HepG2 (cell line): ENCODE results near the gene CLASRP. TPM values are rescaled to one million over a fixed set of nuclear protein-coding genes. Genes with fewer than 3 reads are reported as not detected.

Experiments used
- ATAD3A ChIP-seq: sonication (generic); formaldehyde crosslinking; IDR thresholded peaks from 2 replicates; pipeline ENCODE4 v1.4.0; 2020; ENCODE audit warnings: missing genetic modification reagents
- ETV6 ChIP-seq: sonication (generic); formaldehyde crosslinking; conservative IDR thresholded peaks from 2 replicates; pipeline ENCODE4 v1.4.0; 2020; ENCODE audit warnings: missing genetic modification reagents
- KDM1A ChIP-seq: IDR thresholded peaks from 2 replicates; pipeline ENCODE4 v1.6.1; 2016; ENCODE audit warnings: missing compliant biosample characterization
- MAFF ChIP-seq: IDR thresholded peaks from 2 replicates; pipeline ENCODE4 v1.6.1; 2011; ENCODE audit warnings: low read depth, low read length, improper control_type of control experiment
- MBNL3 ChIP-seq: fragments of 250-450 bp; sonication (Bioruptor Pico); conservative IDR thresholded peaks from 2 replicates; pipeline ENCODE4 v1.8.0; 2022; ENCODE audit warnings: mild to moderate bottlenecking, inconsistent platforms
- MED13 ChIP-seq: sonication (generic); formaldehyde crosslinking; IDR thresholded peaks from 2 replicates; pipeline ENCODE4 v1.5.0; 2020; ENCODE audit warnings: missing genetic modification reagents
- NR2F1 ChIP-seq, 2 experiments: fragments of 450-650 bp in 1 of 2; formaldehyde crosslinking in 1 of 2; IDR thresholded peaks; 2 replicates each; pipeline versions ENCODE4 v1.5.0 to v1.6.1; 2016 to 2020; ENCODE audit warnings: mild to moderate bottlenecking in 1 of 2, missing compliant biosample characterization in 1 of 2, missing genetic modification reagents in 1 of 2, moderate library complexity in 1 of 2
- SIN3B ChIP-seq: fragments of 150-350 bp; IDR thresholded peaks from 2 replicates; pipeline ENCODE4 v1.6.1; 2014; ENCODE audit warnings: low read length
- SMYD3 ChIP-seq: sonication (generic); formaldehyde crosslinking; IDR thresholded peaks from 2 replicates; pipeline ENCODE4 v1.8.1; 2023; ENCODE audit warnings: mild to moderate bottlenecking, missing genetic modification reagents
- SP2 ChIP-seq: sonication (generic); formaldehyde crosslinking; IDR thresholded peaks from 2 replicates; pipeline ENCODE4 v1.5.1; 2020; ENCODE audit warnings: mild to moderate bottlenecking, missing genetic modification reagents
- SP4 ChIP-seq: sonication (generic); formaldehyde crosslinking; IDR thresholded peaks from 2 replicates; pipeline ENCODE4 v1.8.1; 2023; ENCODE audit warnings: mild to moderate bottlenecking, missing genetic modification reagents
- TP53 ChIP-seq: sonication (generic); formaldehyde crosslinking; conservative IDR thresholded peaks from 2 replicates; pipeline ENCODE4 v1.4.0; 2020; ENCODE audit warnings: missing genetic modification reagents
- ZNF10 ChIP-seq: sonication (generic); formaldehyde crosslinking; IDR thresholded peaks from 2 replicates; pipeline ENCODE4 v1.4.0; 2020; ENCODE audit warnings: mild to moderate bottlenecking, low read depth, missing genetic modification reagents, borderline replicate concordance
- ZNF260 ChIP-seq: sonication (generic); formaldehyde crosslinking; IDR thresholded peaks from 2 replicates; pipeline ENCODE4 v1.4.0; 2020; ENCODE audit warnings: missing genetic modification reagents, low read depth, mild to moderate bottlenecking, borderline replicate concordance
- ZNF556 ChIP-seq: sonication (generic); formaldehyde crosslinking; IDR thresholded peaks from 2 replicates; pipeline ENCODE4 v1.4.0; 2020; ENCODE audit warnings: mild to moderate bottlenecking, missing genetic modification reagents, borderline replicate concordance
- ZNF629 ChIP-seq: sonication (generic); formaldehyde crosslinking; conservative IDR thresholded peaks from 2 replicates; pipeline ENCODE4 v1.5.0; 2020; ENCODE audit warnings: missing genetic modification reagents
- ZNF703 ChIP-seq: sonication (generic); formaldehyde crosslinking; IDR thresholded peaks from 2 replicates; pipeline ENCODE4 v1.5.1; 2020; ENCODE audit warnings: missing genetic modification reagents, mild to moderate bottlenecking, moderate library complexity, borderline replicate concordance
- ZNF746 ChIP-seq: sonication (generic); formaldehyde crosslinking; IDR thresholded peaks from 2 replicates; pipeline ENCODE4 v1.8.0; 2022; ENCODE audit warnings: mild to moderate bottlenecking, missing genetic modification reagents
- ZNF772 ChIP-seq: sonication (generic); formaldehyde crosslinking; IDR thresholded peaks from 2 replicates; pipeline ENCODE4 v1.5.0; 2020; ENCODE audit warnings: mild to moderate bottlenecking, missing genetic modification reagents
- ZSCAN22 ChIP-seq: sonication (generic); formaldehyde crosslinking; IDR thresholded peaks from 2 replicates; pipeline ENCODE4 v1.4.0; 2020; ENCODE audit warnings: mild to moderate bottlenecking, missing genetic modification reagents
- polyA plus RNA-seq, 8 experiments: library from polyadenylated mRNA; depleted of rRNA in 3 of 8; stranded (reverse) in 7 of 8; unstranded in 1 of 8; fragments of >200 nt; fragmentation: Illumina TruSeq in 4 of 8; extraction: Trizol in 4 of 8; gene quantifications; 2 replicates each; pipeline versions ENCODE4 v1.2.1 to v1.2.3, GENCODE V29; 2011 to 2016; ENCODE audit warnings: low read depth in 4 of 8, missing spikeins in 1 of 8, mixed read lengths in 1 of 8; ENCODE audit not compliant: insufficient read depth in 1 of 8
- total RNA-seq, 5 experiments: library from RNA; depleted of rRNA; stranded (reverse); fragments of >200 nt; fragmentation: Illumina TruSeq; extraction: Trizol; gene quantifications; 2 replicates each; pipeline ENCODE4 v1.2.3, GENCODE V29; 2016; ENCODE audit warnings: low read depth in 1 of 5
- TF ChIP-seq, protein P1 (sequence below): IDR thresholded peaks from 2 replicates; pipeline ENCODE4 v1.6.1; 2016; ENCODE audit warnings: low read depth, missing genetic modification reagents, missing compliant biosample characterization
- TF ChIP-seq, protein P2 (sequence below): sonication (generic); formaldehyde crosslinking; IDR thresholded peaks from 2 replicates; pipeline ENCODE4 v1.4.0; 2020; ENCODE audit warnings: missing genetic modification reagents

CLASRP gene
- total and polyA plus RNA-seq, 2 of the 13 experiments (the other 11 are each of a cell fraction or from before 2014, with no cell fraction given) = 32.0 to 51.4 TPM

DNA sequence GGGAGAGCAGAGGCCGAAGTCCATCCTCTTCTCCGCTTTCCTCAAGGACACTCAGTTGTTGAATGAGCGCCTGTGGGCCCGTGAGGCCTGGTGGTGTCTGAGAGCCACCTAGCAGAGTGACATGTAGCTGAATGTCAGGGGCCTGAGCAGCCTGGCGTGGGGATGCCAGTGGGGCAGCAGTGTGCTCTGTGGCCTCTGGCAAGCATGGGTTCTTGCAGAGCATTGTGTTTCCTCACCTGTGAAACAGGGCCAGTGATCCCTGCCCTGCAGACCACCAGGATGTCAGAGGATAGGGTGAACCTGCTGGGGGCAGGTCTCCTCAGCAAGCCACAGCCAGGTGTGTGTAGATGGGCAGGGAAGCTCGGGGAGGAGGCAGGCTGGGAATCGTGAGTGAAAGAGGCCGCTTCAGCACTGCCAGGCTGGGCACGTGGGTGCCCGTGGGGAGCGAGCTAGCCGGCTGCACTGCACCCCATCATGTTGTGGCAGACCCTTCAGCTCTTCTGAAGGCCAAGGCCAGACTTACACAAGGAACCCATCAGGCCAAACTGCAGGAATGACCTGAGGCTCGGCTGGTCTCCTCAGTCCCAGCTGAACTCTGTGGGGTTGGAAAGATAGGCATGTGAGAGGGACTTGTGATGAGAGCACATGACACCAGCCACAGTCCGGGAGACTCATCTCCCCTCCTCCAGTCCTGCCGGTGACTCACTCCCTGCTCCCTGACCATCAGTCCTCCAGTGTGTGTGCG is 59.1 kb downstream of the CLASRP start (continued):
- no peak for TF ChIP-seq SP4
- 0 out of 2 replicates have a peak, but pooled peaks have one; percentile 37 for TF ChIP-seq SMYD3 (CRISPR knock-in tag)
- no peak for TF ChIP-seq ZNF260 (CRISPR knock-in tag)
- no peak for TF ChIP-seq MED13
- TF ChIP-seq TP53 = no peak
- no peak for TF ChIP-seq ZSCAN22 (CRISPR knock-in tag)
- no peak for TF ChIP-seq SP2
- no peak for TF ChIP-seq NR2F1 (CRISPR knock-in tag; IDR thresholded peaks at IDR 0.05)
- no peak for TF ChIP-seq SIN3B
- no peak for TF ChIP-seq ZNF629 (CRISPR knock-in tag)
- no peak for TF ChIP-seq ZNF10 (CRISPR knock-in tag)
- no peak for TF ChIP-seq ZNF746 (CRISPR knock-in tag)
- TF ChIP-seq, protein P1, sequence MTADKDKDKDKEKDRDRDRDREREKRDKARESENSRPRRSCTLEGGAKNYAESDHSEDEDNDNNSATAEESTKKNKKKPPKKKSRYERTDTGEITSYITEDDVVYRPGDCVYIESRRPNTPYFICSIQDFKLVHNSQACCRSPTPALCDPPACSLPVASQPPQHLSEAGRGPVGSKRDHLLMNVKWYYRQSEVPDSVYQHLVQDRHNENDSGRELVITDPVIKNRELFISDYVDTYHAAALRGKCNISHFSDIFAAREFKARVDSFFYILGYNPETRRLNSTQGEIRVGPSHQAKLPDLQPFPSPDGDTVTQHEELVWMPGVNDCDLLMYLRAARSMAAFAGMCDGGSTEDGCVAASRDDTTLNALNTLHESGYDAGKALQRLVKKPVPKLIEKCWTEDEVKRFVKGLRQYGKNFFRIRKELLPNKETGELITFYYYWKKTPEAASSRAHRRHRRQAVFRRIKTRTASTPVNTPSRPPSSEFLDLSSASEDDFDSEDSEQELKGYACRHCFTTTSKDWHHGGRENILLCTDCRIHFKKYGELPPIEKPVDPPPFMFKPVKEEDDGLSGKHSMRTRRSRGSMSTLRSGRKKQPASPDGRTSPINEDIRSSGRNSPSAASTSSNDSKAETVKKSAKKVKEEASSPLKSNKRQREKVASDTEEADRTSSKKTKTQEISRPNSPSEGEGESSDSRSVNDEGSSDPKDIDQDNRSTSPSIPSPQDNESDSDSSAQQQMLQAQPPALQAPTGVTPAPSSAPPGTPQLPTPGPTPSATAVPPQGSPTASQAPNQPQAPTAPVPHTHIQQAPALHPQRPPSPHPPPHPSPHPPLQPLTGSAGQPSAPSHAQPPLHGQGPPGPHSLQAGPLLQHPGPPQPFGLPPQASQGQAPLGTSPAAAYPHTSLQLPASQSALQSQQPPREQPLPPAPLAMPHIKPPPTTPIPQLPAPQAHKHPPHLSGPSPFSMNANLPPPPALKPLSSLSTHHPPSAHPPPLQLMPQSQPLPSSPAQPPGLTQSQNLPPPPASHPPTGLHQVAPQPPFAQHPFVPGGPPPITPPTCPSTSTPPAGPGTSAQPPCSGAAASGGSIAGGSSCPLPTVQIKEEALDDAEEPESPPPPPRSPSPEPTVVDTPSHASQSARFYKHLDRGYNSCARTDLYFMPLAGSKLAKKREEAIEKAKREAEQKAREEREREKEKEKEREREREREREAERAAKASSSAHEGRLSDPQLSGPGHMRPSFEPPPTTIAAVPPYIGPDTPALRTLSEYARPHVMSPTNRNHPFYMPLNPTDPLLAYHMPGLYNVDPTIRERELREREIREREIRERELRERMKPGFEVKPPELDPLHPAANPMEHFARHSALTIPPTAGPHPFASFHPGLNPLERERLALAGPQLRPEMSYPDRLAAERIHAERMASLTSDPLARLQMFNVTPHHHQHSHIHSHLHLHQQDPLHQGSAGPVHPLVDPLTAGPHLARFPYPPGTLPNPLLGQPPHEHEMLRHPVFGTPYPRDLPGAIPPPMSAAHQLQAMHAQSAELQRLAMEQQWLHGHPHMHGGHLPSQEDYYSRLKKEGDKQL (CRISPR knock-in tag) = no peak
- TF ChIP-seq, protein P2, sequence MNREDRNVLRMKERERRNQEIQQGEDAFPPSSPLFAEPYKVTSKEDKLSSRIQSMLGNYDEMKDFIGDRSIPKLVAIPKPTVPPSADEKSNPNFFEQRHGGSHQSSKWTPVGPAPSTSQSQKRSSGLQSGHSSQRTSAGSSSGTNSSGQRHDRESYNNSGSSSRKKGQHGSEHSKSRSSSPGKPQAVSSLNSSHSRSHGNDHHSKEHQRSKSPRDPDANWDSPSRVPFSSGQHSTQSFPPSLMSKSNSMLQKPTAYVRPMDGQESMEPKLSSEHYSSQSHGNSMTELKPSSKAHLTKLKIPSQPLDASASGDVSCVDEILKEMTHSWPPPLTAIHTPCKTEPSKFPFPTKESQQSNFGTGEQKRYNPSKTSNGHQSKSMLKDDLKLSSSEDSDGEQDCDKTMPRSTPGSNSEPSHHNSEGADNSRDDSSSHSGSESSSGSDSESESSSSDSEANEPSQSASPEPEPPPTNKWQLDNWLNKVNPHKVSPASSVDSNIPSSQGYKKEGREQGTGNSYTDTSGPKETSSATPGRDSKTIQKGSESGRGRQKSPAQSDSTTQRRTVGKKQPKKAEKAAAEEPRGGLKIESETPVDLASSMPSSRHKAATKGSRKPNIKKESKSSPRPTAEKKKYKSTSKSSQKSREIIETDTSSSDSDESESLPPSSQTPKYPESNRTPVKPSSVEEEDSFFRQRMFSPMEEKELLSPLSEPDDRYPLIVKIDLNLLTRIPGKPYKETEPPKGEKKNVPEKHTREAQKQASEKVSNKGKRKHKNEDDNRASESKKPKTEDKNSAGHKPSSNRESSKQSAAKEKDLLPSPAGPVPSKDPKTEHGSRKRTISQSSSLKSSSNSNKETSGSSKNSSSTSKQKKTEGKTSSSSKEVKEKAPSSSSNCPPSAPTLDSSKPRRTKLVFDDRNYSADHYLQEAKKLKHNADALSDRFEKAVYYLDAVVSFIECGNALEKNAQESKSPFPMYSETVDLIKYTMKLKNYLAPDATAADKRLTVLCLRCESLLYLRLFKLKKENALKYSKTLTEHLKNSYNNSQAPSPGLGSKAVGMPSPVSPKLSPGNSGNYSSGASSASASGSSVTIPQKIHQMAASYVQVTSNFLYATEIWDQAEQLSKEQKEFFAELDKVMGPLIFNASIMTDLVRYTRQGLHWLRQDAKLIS = no peak
- no peak for TF ChIP-seq ZNF556 (CRISPR knock-in tag)
- no peak for TF ChIP-seq ATAD3A (CRISPR knock-in tag)
- TF ChIP-seq ZNF772 (CRISPR knock-in tag) = no peak
- TF ChIP-seq MBNL3 = no peak
- TF ChIP-seq ZNF703 (CRISPR knock-in tag) = no peak
- no peak for TF ChIP-seq KDM1A (CRISPR knock-in tag)
- TF ChIP-seq ETV6 = no peak
- no peak for TF ChIP-seq MAFF
